OCI-LY7 (cell line): Measurements from ENCODE around the gene CDKN2B-AS1. TPM values are rescaled to one million over a fixed set of nuclear protein-coding genes. Genes with fewer than 3 reads are reported as not detected.

Experiments
- BruUV-seq: library from RNA; stranded (reverse); fragments of 400-500 nt; replicated peaks from 2 replicates; lab custom pipeline; 2021; lab: Mats Ljungman, UMichigan
- CTCF ChIA-PET: fragments of 300-600 bp; sonication (Branson Sonifier 250); formaldehyde crosslinking; loops from one replicate; lab custom pipeline; 2022; ENCODE audit warnings: antibody characterized with exemption; ENCODE audit not compliant: unreplicated experiment; lab: Charles Lee
- POLR2A ChIA-PET: fragments of 300-600 bp; sonication (Branson Sonifier 250); formaldehyde crosslinking; loops from one replicate; lab custom pipeline; 2022; ENCODE audit warnings: antibody characterized with exemption; lab: Charles Lee
- DNase-seq: peaks from one replicate; pipeline ENCODE4 v3.0.0-alpha.2; 2015; ENCODE audit warnings: low spot score
- H2AFZ ChIP-seq: fragments of 200-600 bp; sonication (generic), shearing (Covaris generic); 2 replicates; pipeline ENCODE4 v1.6.1; 2014; ENCODE audit warnings: mild to moderate bottlenecking, antibody characterized with exemption, low read length, moderate library complexity
- H3K27ac ChIP-seq: fragments of 200-600 bp; sonication (generic); 2 replicates; pipeline ENCODE4 v1.5.1; 2014; ENCODE audit warnings: mixed run types, low read depth, mild to moderate bottlenecking, moderate library complexity, low read length, inconsistent platforms; ENCODE audit not compliant: poor library complexity, severe bottlenecking
- H3K36me3 ChIP-seq: fragments of 200-600 bp; sonication (generic); 2 replicates; pipeline ENCODE4 v1.6.1; 2014; ENCODE audit warnings: mild to moderate bottlenecking, antibody characterized with exemption, low read length, moderate library complexity, mixed read lengths; ENCODE audit not compliant: insufficient read depth
- H3K4me1 ChIP-seq: fragments of 200-600 bp; sonication (generic); 2 replicates; pipeline ENCODE4 v1.5.1; 2014; ENCODE audit warnings: mild to moderate bottlenecking, low read length; ENCODE audit not compliant: insufficient read depth, poor library complexity, severe bottlenecking
- H3K4me2 ChIP-seq: fragments of 200-600 bp; sonication (generic); 2 replicates; pipeline ENCODE4 v1.6.1; 2014; ENCODE audit warnings: mild to moderate bottlenecking, low read length
- H3K4me3 ChIP-seq: fragments of 200-600 bp; sonication (generic); 2 replicates; pipeline ENCODE4 v1.5.1; 2014; ENCODE audit warnings: mild to moderate bottlenecking, low read depth, low read length; ENCODE audit not compliant: poor library complexity, severe bottlenecking
- H3K79me2 ChIP-seq: fragments of 200-600 bp; sonication (generic); 2 replicates; pipeline ENCODE4 v1.6.1; 2016; ENCODE audit warnings: low read depth, mild to moderate bottlenecking, low read length, moderate library complexity, mixed read lengths; ENCODE audit not compliant: insufficient read depth
- H3K9me2 ChIP-seq: fragments of 200-600 bp; sonication (generic); 2 replicates; pipeline ENCODE4 v1.6.1; 2016; ENCODE audit warnings: mild to moderate bottlenecking, low read length, mixed read lengths; ENCODE audit not compliant: insufficient read depth
- H3K9me3 ChIP-seq: fragments of 200-600 bp; sonication (generic); 2 replicates; pipeline ENCODE4 v1.6.1; 2014; ENCODE audit warnings: mild to moderate bottlenecking, mixed run types, low read length, mixed read lengths
- H4K20me1 ChIP-seq: fragments of 200-600 bp; sonication (generic); 2 replicates; pipeline ENCODE4 v1.6.1; 2014; ENCODE audit warnings: mild to moderate bottlenecking, antibody characterized with exemption, low read length, moderate library complexity, mixed read lengths; ENCODE audit not compliant: insufficient read depth
- CTCF ChIP-seq: fragments of 200-600 bp; sonication (generic); conservative IDR thresholded peaks from 2 replicates; pipeline ENCODE4 v1.5.1; 2014; ENCODE audit warnings: mild to moderate bottlenecking, antibody characterized with exemption, low read length, moderate library complexity, mixed read lengths
- EZH2phosphoT487 ChIP-seq: fragments of 200-600 bp; sonication (generic); IDR thresholded peaks from 2 replicates; pipeline ENCODE4 v1.6.1; 2018; ENCODE audit warnings: low read depth, borderline replicate concordance, mild to moderate bottlenecking, mixed run types, antibody characterized with exemption, low read length, moderate library complexity, mixed read lengths
- intact Hi-C: fragments of 100-400 bp; cut with micrococcal nuclease; formaldehyde crosslinking; loops from one replicate; pipeline ENCODE4 v1.10.0; 2022; ENCODE audit not compliant: unreplicated experiment
- total RNA-seq, 2 experiments: library from RNA; depleted of rRNA in 1 of 2; stranded (reverse); fragments of >200 nt in 1 of 2; shearing (Covaris generic) in 1 of 2; gene quantifications; 2 replicates each; pipeline ENCODE4 v1.2.3, GENCODE V29; 2014 to 2022

The CDKN2B-AS1 gene
- total RNA-seq, 2 experiments from 2014 or later: 20.4 to 24.3 TPM

GRCh38 chr9:21969011-21969940 is 25.3 kb upstream of the CDKN2B-AS1 start:
- Histone ChIP-seq H3K79me2 (peaks cover 28% of the 10 kb centered on the region), H3K9me3 (no peaks in the 10 kb centered on the region), H3K9me2 (no peaks in the 10 kb centered on the region), H4K20me1 (no peaks in the 10 kb centered on the region; the same call in 1 of the 2 replicates), H3K4me2 (no peak overlapping the region), H2AFZ (no peak overlapping the region), H3K36me3 (peaks cover 80% of the 10 kb centered on the region), H3K27ac (no peak overlapping the region), H3K4me1 (peaks cover 11% of the 10 kb centered on the region), H3K4me3 (no peak overlapping the region)
- no peak for DNase-seq
- ChIA-PET CTCF (interaction anchor here (0.6 kb wide), 1 partner anchor 286 kb away, joined by 4 read pairs; no protein-coding TSS in a partner anchor), POLR2A (interaction anchor here (0.6 to 1.0 kb wide), 2 partner anchors 17 to 76 kb away, joined by 3 to 4 read pairs; no protein-coding TSS in a partner anchor)
- BruUV-seq: no TSS peak
- TF ChIP-seq EZH2phosphoT487 (no peak), CTCF (no peak)
- intact Hi-C loops: no loop called here

GRCh38 chr9:21969951-21970799 is 24.4 kb upstream of the CDKN2B-AS1 start:
- H3K4me1 ChIP-seq: peaks cover 13% of the 10 kb centered on the region
- BruUV-seq: no TSS peak
- no peak overlapping the region for H3K27ac ChIP-seq
- H3K9me2 ChIP-seq: no peaks in the 10 kb centered on the region
- no peaks in the 10 kb centered on the region; the same call in 1 of the 2 replicates for H4K20me1 ChIP-seq
- peaks cover 32% of the 10 kb centered on the region for H3K79me2 ChIP-seq
- no peak overlapping the region for H3K4me2 ChIP-seq
- intact Hi-C loops: no loop called here
- peaks cover 84% of the 10 kb centered on the region for H3K36me3 ChIP-seq
- CTCF ChIA-PET: no interaction called here
- H2AFZ ChIP-seq: no peak overlapping the region
- DNase-seq: no peak
- no peaks in the 10 kb centered on the region for H3K9me3 ChIP-seq
- TF ChIP-seq CTCF (no peak), EZH2phosphoT487 (no peak)
- POLR2A ChIA-PET: interaction anchor here (0.6 to 1.6 kb wide), 2 partner anchors 37 to 77 kb away, joined by 3 read pairs; no protein-coding TSS in a partner anchor
- H3K4me3 ChIP-seq: no peak overlapping the region
